IgD-negative memory B cell (primary cell): Measurements from ENCODE around the gene PAK3. TPM values are rescaled to one million over a fixed set of nuclear protein-coding genes. Genes with fewer than 3 reads are reported as not detected.

ENCODE experiments used
- H3K27ac Mint-ChIP-seq, 3 donors: one replicate each; pipeline ENCODE4 v1.8.0; 2020 to 2022; ENCODE audit warnings: mild to moderate bottlenecking in 3 of 3, mixed read lengths in 3 of 3, moderate library complexity in 1 of 3
- H3K27me3 Mint-ChIP-seq: one replicate; pipeline ENCODE4 v1.8.0; 2021; ENCODE audit warnings: mixed read lengths
- H3K36me3 Mint-ChIP-seq: one replicate; pipeline ENCODE4 v1.8.0; 2020; ENCODE audit warnings: mild to moderate bottlenecking, mixed read lengths
- H3K4me1 Mint-ChIP-seq, 3 donors: one replicate each; pipeline ENCODE4 v1.8.0; 2020 to 2022; ENCODE audit warnings: mixed read lengths in 3 of 3, mild to moderate bottlenecking in 1 of 3
- H3K4me3 Mint-ChIP-seq, 4 donors: one replicate each; pipeline ENCODE4 v1.8.0; 2020 to 2022; ENCODE audit warnings: mild to moderate bottlenecking in 4 of 4, mixed read lengths in 4 of 4, moderate library complexity in 3 of 4
- H3K9me3 Mint-ChIP-seq, 3 donors: one replicate each; pipeline ENCODE4 v1.8.0; 2020 to 2021; ENCODE audit warnings: mixed read lengths in 3 of 3, mild to moderate bottlenecking in 1 of 3
- polyA plus RNA-seq: library from polyadenylated mRNA; unstranded; fragments of 300-500 nt; fragmentation: Illumina TruSeq; gene quantifications from one replicate; pipeline ENCODE4 v1.2.3, GENCODE V29; 2021

The PAK3 gene
- 0.19 TPM for polyA plus RNA-seq

GRCh38 chrX:111095974-111096895, at the start of gene PAK3:
TSS of gene PAK3 (plus strand) at chrX:111096191. CDS start at chrX:111123104, 26,913 bp downstream.
- peak within 1 kb of the TSS; percentile 76 to 94 (median 87) for H3K4me3 Mint-ChIP-seq
- H3K36me3 Mint-ChIP-seq = no peaks in the 10 kb centered on the region
- H3K27me3 Mint-ChIP-seq = peaks cover 20% of the 10 kb centered on the region
- peaks cover 2 to 10% (median 8%) of the 10 kb centered on the region in 3 donors for H3K4me1 Mint-ChIP-seq
- H3K9me3 Mint-ChIP-seq = peaks cover 0 to 1% (median 0%) of the 10 kb centered on the region in 3 donors
- H3K27ac Mint-ChIP-seq = no peak within 1 kb of the TSS

GRCh38 chrX:111047575-111047974, 48.4 kb upstream of the PAK3 start:
- Mint-ChIP-seq H3K4me3 (no peak overlapping the region), H3K4me1 (no peaks in the 10 kb centered on the region), H3K9me3 (no peaks in the 10 kb centered on the region), H3K27ac (no peak overlapping the region), H3K27me3 (peaks cover 5% of the 10 kb centered on the region), H3K36me3 (no peaks in the 10 kb centered on the region)

GRCh38 chrX:111052478-111052877, 43.5 kb upstream of the PAK3 start:
- no peak overlapping the region for H3K4me3 Mint-ChIP-seq
- H3K27ac Mint-ChIP-seq = no peak overlapping the region
- H3K9me3 Mint-ChIP-seq = no peaks in the 10 kb centered on the region
- no peaks in the 10 kb centered on the region for H3K27me3 Mint-ChIP-seq
- H3K4me1 Mint-ChIP-seq = no peaks in the 10 kb centered on the region
- H3K36me3 Mint-ChIP-seq = no peaks in the 10 kb centered on the region

DNA sequence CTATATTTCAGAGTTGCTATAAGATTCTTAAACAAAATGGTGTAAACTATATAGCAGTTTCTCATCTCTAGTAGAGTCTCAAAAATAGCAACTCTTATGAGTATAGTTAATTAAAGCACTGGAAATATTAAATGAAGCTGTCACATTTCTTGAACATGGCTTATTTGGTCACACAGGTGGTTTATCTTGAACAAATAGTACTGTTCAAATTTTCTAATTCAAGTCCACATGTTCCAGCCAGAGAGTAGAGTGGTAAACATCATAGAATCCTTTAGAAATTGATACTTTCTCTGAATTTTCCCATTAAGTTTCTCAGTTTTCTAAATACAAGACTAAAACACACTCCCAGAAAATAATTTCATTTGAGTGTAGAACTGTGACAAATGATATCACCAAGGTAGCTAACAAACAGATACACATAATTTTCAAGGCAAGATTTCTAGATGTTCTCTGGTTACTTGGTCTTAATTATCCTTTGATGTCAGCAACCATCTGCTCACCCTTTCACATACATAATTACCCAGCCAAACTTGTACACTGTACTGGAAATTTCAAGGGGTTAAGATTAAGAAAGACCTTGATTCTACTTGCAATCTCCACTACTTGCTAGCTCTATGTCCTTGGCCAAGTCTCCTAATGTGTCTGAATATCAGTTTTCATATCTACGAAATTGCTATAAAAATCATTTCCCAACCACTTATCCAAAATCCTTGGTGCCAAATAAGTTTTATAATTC, 24.3 kb upstream of the PAK3 start:
- Mint-ChIP-seq H3K9me3 (peaks cover 0 to 3% (median 0%) of the 10 kb centered on the region in 3 donors), H3K27me3 (peaks cover 6% of the 10 kb centered on the region), H3K4me1 (no peaks in the 10 kb centered on the region), H3K36me3 (no peaks in the 10 kb centered on the region), H3K27ac (no peak overlapping the region), H3K4me3 (no peak overlapping the region)

DNA sequence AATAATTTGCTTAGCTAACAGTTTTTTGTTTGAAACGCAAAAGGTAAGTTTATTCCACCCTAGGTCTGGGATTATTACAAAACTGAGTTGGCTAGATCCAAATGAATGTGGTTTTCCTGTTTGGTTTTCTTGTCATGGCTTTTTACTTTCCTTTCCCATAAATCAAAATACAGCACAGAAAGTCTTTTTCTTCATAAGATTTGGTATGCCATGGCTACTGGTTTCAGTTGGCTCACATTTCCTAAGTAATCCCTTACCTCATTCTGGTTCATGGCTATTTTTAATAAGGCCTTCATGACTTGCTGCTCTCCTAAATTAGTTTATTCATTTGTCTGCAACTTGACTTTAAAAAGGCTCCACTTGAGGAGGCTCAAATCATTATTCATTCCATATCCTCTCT, 12.9 kb upstream of the PAK3 start:
- peaks cover 6% of the 10 kb centered on the region for H3K27me3 Mint-ChIP-seq
- no peaks in the 10 kb centered on the region for H3K4me1 Mint-ChIP-seq
- H3K36me3 Mint-ChIP-seq = no peaks in the 10 kb centered on the region
- no peaks in the 10 kb centered on the region for H3K9me3 Mint-ChIP-seq
- no peak overlapping the region for H3K4me3 Mint-ChIP-seq
- no peak overlapping the region for H3K27ac Mint-ChIP-seq

- Mint-ChIP-seq H3K9me3 (no peaks in the 10 kb centered on the region), H3K27me3 (peaks cover 19% of the 10 kb centered on the region), H3K36me3 (no peaks in the 10 kb centered on the region), H3K4me1 (no peaks in the 10 kb centered on the region), H3K27ac (peak overlapping the region in 1 of 3 donors; percentile 37), H3K4me3 (no peak overlapping the region)
Observed at GRCh38 chrX:111086591-111087006, 9.4 kb upstream of the PAK3 start.

DNA sequence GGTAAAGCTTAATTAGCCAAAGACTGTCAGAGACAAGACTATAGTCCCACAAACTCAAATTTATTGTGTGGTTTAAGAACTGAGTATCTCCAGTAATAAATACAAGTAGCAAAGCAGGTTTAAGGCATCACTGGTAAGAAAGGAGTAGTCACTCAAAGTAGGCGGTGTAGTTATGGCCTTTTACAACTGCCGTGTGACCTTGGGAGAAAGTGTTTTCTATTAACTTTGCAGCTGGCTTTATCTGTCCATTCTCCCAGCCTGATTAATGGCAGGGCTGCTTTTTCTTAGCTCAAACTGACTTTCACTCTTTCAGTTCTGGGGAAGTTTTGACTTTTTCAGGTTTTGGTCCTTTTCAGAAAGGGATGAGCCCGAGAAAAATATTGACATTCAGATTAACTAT, 7.4 kb upstream of the PAK3 start:
- no peak overlapping the region for H3K27ac Mint-ChIP-seq
- H3K4me1 Mint-ChIP-seq = no peaks in the 10 kb centered on the region
- H3K4me3 Mint-ChIP-seq = no peak overlapping the region
- no peaks in the 10 kb centered on the region for H3K36me3 Mint-ChIP-seq
- peaks cover 21% of the 10 kb centered on the region for H3K27me3 Mint-ChIP-seq
- no peaks in the 10 kb centered on the region for H3K9me3 Mint-ChIP-seq

DNA sequence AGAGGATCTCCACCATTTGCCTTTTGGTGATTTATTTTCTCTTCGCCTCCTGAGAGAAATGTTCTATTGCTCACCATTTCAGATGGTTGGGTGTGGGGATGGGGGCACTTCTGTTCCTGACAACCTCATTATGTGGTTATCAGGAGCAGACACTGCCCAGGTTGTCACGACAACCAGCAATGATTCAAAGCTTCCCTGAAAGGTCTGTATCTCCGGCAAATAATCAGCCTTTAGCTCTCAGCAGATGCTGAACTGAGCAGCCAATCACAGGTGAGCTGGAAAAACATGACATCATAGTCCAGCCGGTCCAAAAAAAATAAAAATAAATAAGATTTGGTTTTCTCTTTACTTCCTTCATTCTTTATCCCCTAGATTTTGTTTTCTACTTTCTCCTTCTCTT, 5.5 kb upstream of the PAK3 start:
- Mint-ChIP-seq H3K4me1 (no peaks in the 10 kb centered on the region), H3K36me3 (no peaks in the 10 kb centered on the region), H3K27ac (no peak overlapping the region), H3K9me3 (no peaks in the 10 kb centered on the region), H3K27me3 (peaks cover 22% of the 10 kb centered on the region), H3K4me3 (no peak overlapping the region)

- H3K4me3 Mint-ChIP-seq = peak overlapping the region in 3 of 4 donors; percentile 44 to 84 (median 78)
- H3K27ac Mint-ChIP-seq = peak overlapping the region in 1 of 3 donors; percentile 6
- peaks cover 16% of the 10 kb centered on the region for H3K27me3 Mint-ChIP-seq
- H3K9me3 Mint-ChIP-seq = peaks cover 0 to 1% (median 0%) of the 10 kb centered on the region in 3 donors
- H3K4me1 Mint-ChIP-seq = peaks cover 2 to 10% (median 8%) of the 10 kb centered on the region in 3 donors
- H3K36me3 Mint-ChIP-seq = no peaks in the 10 kb centered on the region
Observed at GRCh38 chrX:111098874-111099273, 2.9 kb downstream of the PAK3 start.

DNA sequence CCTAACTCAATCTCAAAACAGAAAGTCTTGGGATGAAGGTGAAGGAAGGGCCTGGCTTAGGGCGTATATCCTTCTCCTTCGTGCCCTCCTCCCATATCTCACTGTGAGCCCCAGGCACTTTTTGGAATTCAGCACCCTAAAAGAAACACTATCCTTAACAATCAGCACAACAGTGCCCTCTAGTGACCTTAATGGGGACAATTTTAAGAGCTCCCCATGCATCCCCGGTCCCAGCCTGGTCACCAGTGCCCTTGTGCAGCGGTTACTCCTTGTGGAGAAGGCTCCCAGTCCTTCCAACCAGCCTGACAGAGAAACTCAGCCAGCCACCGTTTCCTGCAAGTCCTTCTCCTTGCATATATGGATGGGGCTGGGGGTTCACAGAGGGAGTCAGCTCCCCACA, 4.2 kb downstream of the PAK3 start:
- H3K9me3 Mint-ChIP-seq = peaks cover 0 to 1% (median 0%) of the 10 kb centered on the region in 3 donors
- no peak overlapping the region for H3K27ac Mint-ChIP-seq
- peak overlapping the region in 1 of 4 donors; percentile 61 for H3K4me3 Mint-ChIP-seq
- peaks cover 2 to 10% (median 8%) of the 10 kb centered on the region in 3 donors for H3K4me1 Mint-ChIP-seq
- peaks cover 13% of the 10 kb centered on the region for H3K27me3 Mint-ChIP-seq
- no peaks in the 10 kb centered on the region for H3K36me3 Mint-ChIP-seq

- Mint-ChIP-seq H3K27me3 (peaks cover 7% of the 10 kb centered on the region), H3K4me1 (peaks cover 0 to 8% (median 8%) of the 10 kb centered on the region in 3 donors), H3K4me3 (no peak overlapping the region), H3K36me3 (no peaks in the 10 kb centered on the region), H3K9me3 (no peaks in the 10 kb centered on the region), H3K27ac (no peak overlapping the region)
Observed at GRCh38 chrX:111101580-111101979, 5.6 kb downstream of the PAK3 start.

GRCh38 chrX:111102636-111103035, 6.6 kb downstream of the PAK3 start:
- Mint-ChIP-seq H3K27me3 (peaks cover 5% of the 10 kb centered on the region), H3K36me3 (no peaks in the 10 kb centered on the region), H3K27ac (no peak overlapping the region), H3K9me3 (no peaks in the 10 kb centered on the region), H3K4me3 (no peak overlapping the region), H3K4me1 (peaks cover 0 to 8% (median 7%) of the 10 kb centered on the region in 3 donors)

DNA sequence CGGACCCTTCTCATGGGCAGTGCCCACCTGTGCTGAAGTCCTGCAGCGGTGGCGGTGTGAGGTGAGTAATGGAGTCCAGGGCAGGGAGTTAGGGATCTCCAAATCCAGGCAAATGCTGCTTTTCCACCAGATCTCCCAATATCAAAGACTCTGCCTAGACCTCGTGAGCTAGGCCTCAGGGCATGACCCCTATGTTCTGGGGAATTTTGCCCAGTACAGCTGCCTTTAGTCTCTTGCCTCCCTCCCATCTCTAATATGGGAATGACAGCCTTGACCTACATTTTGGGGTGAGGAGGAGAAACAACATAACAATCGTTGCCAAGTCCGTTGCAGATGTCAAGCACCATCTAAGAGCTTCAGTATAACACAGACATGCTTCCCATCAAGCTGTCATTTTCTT, 7.3 kb downstream of the PAK3 start:
- Mint-ChIP-seq H3K27me3 (peaks cover 4% of the 10 kb centered on the region), H3K27ac (no peak overlapping the region), H3K36me3 (no peaks in the 10 kb centered on the region), H3K4me3 (peak overlapping the region in 1 of 4 donors; percentile 11), H3K9me3 (no peaks in the 10 kb centered on the region), H3K4me1 (peaks cover 0 to 7% (median under 1%) of the 10 kb centered on the region in 3 donors)

GRCh38 chrX:111110098-111110775, 14.2 kb downstream of the PAK3 start:
- Mint-ChIP-seq H3K9me3 (peaks cover 0 to 2% (median 0%) of the 10 kb centered on the region in 3 donors), H3K36me3 (no peaks in the 10 kb centered on the region), H3K4me3 (no peak overlapping the region), H3K27ac (no peak overlapping the region), H3K27me3 (no peaks in the 10 kb centered on the region), H3K4me1 (no peaks in the 10 kb centered on the region)

GRCh38 chrX:111114806-111115205, 18.8 kb downstream of the PAK3 start:
- H3K4me3 Mint-ChIP-seq = no peak overlapping the region
- no peaks in the 10 kb centered on the region for H3K36me3 Mint-ChIP-seq
- no peaks in the 10 kb centered on the region for H3K4me1 Mint-ChIP-seq
- H3K27ac Mint-ChIP-seq = no peak overlapping the region
- no peaks in the 10 kb centered on the region for H3K27me3 Mint-ChIP-seq
- peaks cover 0 to 2% (median 0%) of the 10 kb centered on the region in 3 donors for H3K9me3 Mint-ChIP-seq
